GM12878 (cell line): Measurements from ENCODE around the gene NRG3. TPM values are rescaled to one million over a fixed set of nuclear protein-coding genes. Genes with fewer than 3 reads are reported as not detected.

Source experiments
- ATAC-seq: fragments of 200-7000 bp; cut with Tn5 transposase; 3 replicates; pipeline ENCODE4 v1.9.1; 2020; ENCODE audit warnings: mild to moderate bottlenecking, moderate library complexity
- BruUV-seq: library from RNA; stranded (reverse); fragments of 400-500 nt; replicated peaks from 2 replicates; lab custom pipeline; 2021; lab: Mats Ljungman, UMichigan
- CTCF ChIA-PET: fragments of 300-600 bp; sonication (Branson Sonifier 250); formaldehyde crosslinking; extraction: SDS; loops from one replicate; lab custom pipeline; 2021; ENCODE audit warnings: inconsistent platforms; lab: Yijun Ruan, JAX
- POLR2A ChIA-PET: fragments of 350-600 bp; formaldehyde crosslinking; extraction: SDS; loops from one replicate; lab custom pipeline; 2021; ENCODE audit warnings: inconsistent platforms; lab: Charles Lee
- RAD21 ChIA-PET: fragments of 300-600 bp; sonication (Branson Sonifier 250); formaldehyde crosslinking; loops from one replicate; lab custom pipeline; 2023; ENCODE audit warnings: antibody characterized with exemption; ENCODE audit not compliant: unreplicated experiment; lab: Charles Lee
- SMC1A ChIA-PET: fragments of 300-600 bp; sonication (Branson Sonifier 250); formaldehyde crosslinking; loops from one replicate; lab custom pipeline; 2023; ENCODE audit not compliant: unreplicated experiment, uncharacterized antibody; lab: Charles Lee
- DNase-seq: peaks from one replicate; pipeline ENCODE4 v3.0.0-alpha.2; 2011; ENCODE audit warnings: low read depth, low spot score
- FAIRE-seq: peaks from 3 replicates; lab custom pipeline; 2011; peaks lifted over from hg19 to GRCh38; lab: Jason Lieb, UNC
- H2AFZ ChIP-seq: 2 replicates; pipeline ENCODE4 v1.6.0; 2011; ENCODE audit warnings: low read depth, low read length, control low read depth; ENCODE audit not compliant: control insufficient read depth
- H3K27ac ChIP-seq: 2 replicates; pipeline ENCODE4 v1.5.1; 2011; ENCODE audit warnings: control low read depth; ENCODE audit not compliant: control insufficient read depth, insufficient read depth
- H3K27me3 ChIP-seq, 2 experiments: replicated peaks in 1 of 2; 2 replicates each; pipeline versions ENCODE4 v1.6.0 to v1.6.1; 2011; ENCODE audit warnings: low read length in 1 of 2; ENCODE audit not compliant: control insufficient read depth in 2 of 2, insufficient read depth in 2 of 2
- H3K36me3 ChIP-seq, 2 experiments: 2 replicates each; pipeline ENCODE4 v1.5.1; 2011; ENCODE audit warnings: low read length in 1 of 2; ENCODE audit not compliant: control insufficient read depth in 2 of 2, insufficient read depth in 2 of 2
- H3K4me1 ChIP-seq: 2 replicates; pipeline ENCODE4 v1.6.1; 2011; ENCODE audit warnings: mild to moderate bottlenecking, low read length, moderate library complexity, mixed read lengths; ENCODE audit not compliant: control insufficient read depth, insufficient read depth
- H3K4me2 ChIP-seq: 2 replicates; pipeline ENCODE4 v1.6.0; 2011; ENCODE audit warnings: control low read depth; ENCODE audit not compliant: control insufficient read depth, insufficient read depth
- H3K4me3 ChIP-seq: fragments of 200-600 bp; sonication (generic); 2 replicates; pipeline ENCODE4 v1.5.1; 2016
- H3K79me2 ChIP-seq: 2 replicates; pipeline ENCODE4 v1.6.0; 2011; ENCODE audit warnings: low read length; ENCODE audit not compliant: control insufficient read depth, insufficient read depth
- H3K9ac ChIP-seq: 2 replicates; pipeline ENCODE4 v1.8.0; 2011; ENCODE audit warnings: low read length, control low read depth, mixed read lengths; ENCODE audit not compliant: control insufficient read depth, insufficient read depth
- H3K9me3 ChIP-seq: replicated peaks from 3 replicates; pipeline ENCODE4 v1.5.1; 2011; ENCODE audit warnings: mild to moderate bottlenecking, low read length; ENCODE audit not compliant: control insufficient read depth, insufficient read depth
- H4K20me1 ChIP-seq: 2 replicates; pipeline ENCODE4 v1.6.0; 2011; ENCODE audit not compliant: control insufficient read depth, insufficient read depth
- PAX5 ChIP-seq: IDR thresholded peaks from 2 replicates; pipeline ENCODE4 v1.6.1; 2011; ENCODE audit warnings: low read depth, low read length, borderline replicate concordance
- TCF12 ChIP-seq: IDR thresholded peaks from 2 replicates; pipeline ENCODE4 v1.6.1; 2011; ENCODE audit warnings: low read depth, mild to moderate bottlenecking, low read length
- ZZZ3 ChIP-seq: IDR thresholded peaks from 2 replicates; pipeline ENCODE4 v1.6.1; 2011; ENCODE audit warnings: low read depth; ENCODE audit not compliant: control insufficient read depth, insufficient read length
- WGBS: methylation state at CpG from one replicate; pipeline ENCODE4 v1.1.6; 2016; ENCODE audit warnings: low lambda C conversion rate; ENCODE audit not compliant: insufficient replicate concordance, insufficient coverage; ENCODE audit errors: missing lambda C conversion rate; 5-methylcytosine and 5-hydroxymethylcytosine counted together
- in situ Hi-C: fragments of 300-500 bp; cut with MboI; formaldehyde crosslinking; loops from 9 replicates; pipeline ENCODE4 v1.14.3; 2018; ENCODE audit warnings: mixed read lengths
- intact Hi-C: fragments of 100-400 bp; cut with micrococcal nuclease; formaldehyde crosslinking; loops from one replicate; pipeline ENCODE4 v1.14.2; 2022; ENCODE audit not compliant: unreplicated experiment
- polyA plus RNA-seq, 11 experiments: library from polyadenylated mRNA; depleted of rRNA in 4 of 11; unstranded in 6 of 11; stranded (reverse) in 5 of 11; fragments of >200 nt; fragmentation: Nextera tagmentation in 4 of 11; fragmentation: Illumina TruSeq in 1 of 11; extraction: Ambion mirVana in 4 of 11; extraction: Trizol in 1 of 11; gene quantifications; 1 replicate in 1 of 11; 2 replicates in 10 of 11; pipeline versions ENCODE4 v1.2.1 to v1.2.3, GENCODE V29; 2011 to 2016; ENCODE audit warnings: inconsistent platforms in 2 of 11, missing spikeins in 2 of 11, low read depth in 1 of 11
- total RNA-seq, 4 experiments: library from RNA; depleted of rRNA in 3 of 4; stranded (reverse); fragments of >200 nt in 3 of 4; fragmentation: Illumina TruSeq in 1 of 4; extraction: Trizol in 1 of 4; gene quantifications; 2 replicates each; pipeline versions ENCODE4 v1.2.1 to v1.2.3, GENCODE V29; 2013 to 2021
- TF ChIP-seq, protein P1 (sequence below): fragments of 450-650 bp; IDR thresholded peaks from 2 replicates; pipeline ENCODE4 v1.6.1; 2017; ENCODE audit warnings: antibody characterized with exemption, mild to moderate bottlenecking, moderate library complexity

NRG3 gene
- total and polyA plus RNA-seq, 10 of the 15 experiments (the other 5 are each of a cell fraction or from before 2014, with no cell fraction given), result 0.03 to 0.41 (median 0.17) TPM; not detected in 3

DNA sequence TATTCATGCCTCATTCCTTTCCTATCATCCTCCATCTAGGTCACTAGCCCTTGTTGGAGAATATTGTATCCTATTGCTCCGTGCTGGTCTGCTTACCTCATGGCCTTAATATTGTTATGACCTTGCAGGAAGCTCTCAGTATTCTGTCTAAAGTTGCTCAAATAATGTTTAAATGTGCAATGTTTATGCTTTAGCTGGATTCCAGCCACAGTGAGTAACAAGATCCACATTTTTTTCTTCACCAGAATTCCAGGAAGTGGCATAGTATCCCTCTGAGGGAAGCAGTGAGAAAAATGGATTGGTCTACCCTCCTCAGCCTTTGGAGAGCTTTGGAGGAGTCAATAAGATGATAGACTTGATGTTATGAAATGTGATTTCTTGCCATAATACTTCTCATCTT lies 402.6 kb downstream of the NRG3 start:
- no peaks in the 10 kb centered on the region for H3K36me3 ChIP-seq
- no peak overlapping the region for H3K4me2 ChIP-seq
- H3K9ac ChIP-seq, result no peak overlapping the region
- no peaks in the 10 kb centered on the region for H3K79me2 ChIP-seq
- no peak overlapping the region for H3K27ac ChIP-seq
- CTCF ChIA-PET, result no interaction called here
- BruUV-seq, result no TSS peak
- H4K20me1 ChIP-seq, result no peaks in the 10 kb centered on the region
- DNase-seq (no peak), ATAC-seq (no peak), FAIRE-seq (no peak)
- RAD21 ChIA-PET, result no interaction called here
- H3K4me3 ChIP-seq, result no peak overlapping the region
- in situ Hi-C loops (no loop called here), intact Hi-C loops (no loop called here)
- 0% methylated on average over 1 of the region's 1 CpG for whole genome bisulfite sequencing
- H3K4me1 ChIP-seq, result no peaks in the 10 kb centered on the region
- TF ChIP-seq TCF12 (no peak), PAX5 (no peak), ZZZ3 (no peak)
- TF ChIP-seq, protein P1, sequence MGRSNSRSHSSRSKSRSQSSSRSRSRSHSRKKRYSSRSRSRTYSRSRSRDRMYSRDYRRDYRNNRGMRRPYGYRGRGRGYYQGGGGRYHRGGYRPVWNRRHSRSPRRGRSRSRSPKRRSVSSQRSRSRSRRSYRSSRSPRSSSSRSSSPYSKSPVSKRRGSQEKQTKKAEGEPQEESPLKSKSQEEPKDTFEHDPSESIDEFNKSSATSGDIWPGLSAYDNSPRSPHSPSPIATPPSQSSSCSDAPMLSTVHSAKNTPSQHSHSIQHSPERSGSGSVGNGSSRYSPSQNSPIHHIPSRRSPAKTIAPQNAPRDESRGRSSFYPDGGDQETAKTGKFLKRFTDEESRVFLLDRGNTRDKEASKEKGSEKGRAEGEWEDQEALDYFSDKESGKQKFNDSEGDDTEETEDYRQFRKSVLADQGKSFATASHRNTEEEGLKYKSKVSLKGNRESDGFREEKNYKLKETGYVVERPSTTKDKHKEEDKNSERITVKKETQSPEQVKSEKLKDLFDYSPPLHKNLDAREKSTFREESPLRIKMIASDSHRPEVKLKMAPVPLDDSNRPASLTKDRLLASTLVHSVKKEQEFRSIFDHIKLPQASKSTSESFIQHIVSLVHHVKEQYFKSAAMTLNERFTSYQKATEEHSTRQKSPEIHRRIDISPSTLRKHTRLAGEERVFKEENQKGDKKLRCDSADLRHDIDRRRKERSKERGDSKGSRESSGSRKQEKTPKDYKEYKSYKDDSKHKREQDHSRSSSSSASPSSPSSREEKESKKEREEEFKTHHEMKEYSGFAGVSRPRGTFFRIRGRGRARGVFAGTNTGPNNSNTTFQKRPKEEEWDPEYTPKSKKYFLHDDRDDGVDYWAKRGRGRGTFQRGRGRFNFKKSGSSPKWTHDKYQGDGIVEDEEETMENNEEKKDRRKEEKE, result no peak
- SMC1A ChIA-PET, result interaction anchor here (0.6 to 2.7 kb wide), 3 partner anchors 10 to 637 kb away, joined by 3 to 9 read pairs (median 3); no protein-coding TSS in a partner anchor
- H2AFZ ChIP-seq, result no peak overlapping the region
- POLR2A ChIA-PET, result interaction anchor here (1.0 kb wide), 1 partner anchor 9 kb away, joined by 3 read pairs; no protein-coding TSS in a partner anchor
- no peaks in the 10 kb centered on the region for H3K27me3 ChIP-seq
- no peaks in the 10 kb centered on the region for H3K9me3 ChIP-seq
